NCI-H1105 treated with DMSO at 0.1 percent for 48 hours (cell line): ENCODE results near the gene TIAM1.

Source experiments
- DNase-seq: peaks from one replicate; lab custom pipeline; 2025; lab: John Stamatoyannopoulos, UW

The TIAM1 gene

GRCh38 chr21:31282095-31282709 lies 61.9 kb downstream of the TIAM1 start:
- DNase-seq, result no peak

- DNase-seq, result no peak
These were observed 62.5 kb downstream of the TIAM1 start for GRCh38 chr21:31281561-31281960.

DNA sequence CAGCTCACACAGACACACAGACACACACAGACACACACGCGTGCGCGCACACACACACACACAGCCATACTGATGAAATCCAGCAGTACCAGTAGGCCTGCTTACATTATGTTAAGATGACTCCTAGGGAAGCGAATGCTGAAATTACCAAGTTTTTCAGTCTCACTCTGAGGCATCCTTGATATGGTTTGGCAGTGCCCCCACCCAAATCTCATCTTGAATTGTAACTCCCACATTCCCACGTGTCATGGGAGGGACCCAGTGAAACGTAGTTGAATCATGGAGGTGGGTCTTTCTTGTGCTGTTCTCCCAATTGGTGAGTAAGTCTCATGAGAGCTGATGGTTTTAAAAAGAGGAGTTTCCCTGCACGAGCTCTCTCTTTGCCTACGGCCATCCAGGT lies 64.1 kb downstream of the TIAM1 start:
- no peak for DNase-seq

GRCh38 chr21:31279214-31279613 lies 64.8 kb downstream of the TIAM1 start:
- DNase-seq, result no peak

DNA sequence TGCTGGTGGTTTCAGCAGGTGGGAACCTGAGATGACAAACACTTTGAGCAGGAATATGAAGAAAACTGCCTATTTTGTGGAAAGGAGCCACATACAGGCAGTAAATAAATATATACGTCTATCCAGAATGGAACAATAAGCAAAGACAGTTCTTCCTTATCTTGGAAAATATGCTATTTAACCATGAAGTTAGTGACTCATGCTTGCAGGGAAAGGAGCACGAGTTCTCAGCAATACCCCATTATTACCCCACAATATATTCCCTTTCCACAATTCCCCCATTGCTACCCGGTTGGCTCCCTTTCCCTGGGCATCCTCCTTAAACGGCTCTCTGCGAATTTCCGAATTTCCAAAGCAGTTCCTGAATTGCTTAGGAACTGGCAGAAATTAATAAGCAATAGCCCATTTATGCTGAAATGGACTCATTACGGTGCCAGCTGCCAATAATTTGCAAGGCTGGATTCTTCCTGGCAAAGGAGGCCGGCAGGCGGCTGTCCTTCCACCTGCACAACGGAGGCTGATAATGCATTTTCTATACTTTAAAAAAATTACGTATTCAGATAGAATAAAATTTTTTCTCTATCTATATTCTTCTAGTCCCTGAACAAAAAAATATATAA lies 65.4 kb downstream of the TIAM1 start:
- no peak for DNase-seq

GRCh38 chr21:31276663-31277062 lies 67.4 kb downstream of the TIAM1 start:
- DNase-seq, result no peak

DNA sequence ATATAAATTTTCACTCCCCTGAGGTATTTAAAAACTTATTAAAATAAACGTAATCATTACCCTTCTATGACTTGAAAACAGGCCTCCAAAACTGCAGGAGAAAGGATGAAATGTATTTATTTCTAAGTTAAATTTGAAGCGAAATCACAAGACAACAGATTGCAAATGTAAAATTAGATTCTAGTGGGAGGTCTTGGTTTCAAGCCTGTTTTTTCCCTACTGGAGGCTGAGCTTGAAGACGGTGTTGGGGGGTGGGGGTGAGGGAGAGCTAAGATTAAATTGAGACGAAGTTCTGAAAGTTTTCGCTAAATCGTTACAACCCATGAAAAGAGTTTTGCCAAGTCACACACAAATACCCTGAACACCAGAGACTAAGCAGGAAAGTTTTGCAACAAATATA lies 68.2 kb downstream of the TIAM1 start:
- no peak for DNase-seq

- no peak for DNase-seq
These were observed 70.8 kb downstream of the TIAM1 start for GRCh38 chr21:31273278-31273677.

GRCh38 chr21:31268090-31268489 lies 76.0 kb downstream of the TIAM1 start:
- DNase-seq, result no peak

DNA sequence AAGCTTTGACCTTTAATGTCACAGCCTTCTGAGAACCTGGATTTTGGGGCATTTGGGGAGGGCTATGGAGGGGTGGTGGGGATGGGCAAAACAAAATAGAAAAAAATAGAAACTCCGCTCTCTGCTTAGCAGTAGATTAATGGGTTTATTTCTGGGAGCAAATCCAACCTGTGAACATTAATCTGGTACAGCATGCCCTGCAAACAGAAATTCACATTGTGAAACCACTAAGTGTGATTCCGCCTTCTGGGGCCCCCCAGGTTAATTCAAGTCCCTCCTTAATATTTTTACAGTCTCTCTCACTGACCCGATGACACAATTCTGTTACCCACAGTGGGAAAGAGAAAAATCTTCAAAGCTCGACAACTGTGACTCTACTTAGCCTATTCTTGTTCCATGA lies 76.4 kb downstream of the TIAM1 start:
- DNase-seq, result no peak

GRCh38 chr21:31266241-31266640 lies 77.8 kb downstream of the TIAM1 start:
- no peak for DNase-seq

DNA sequence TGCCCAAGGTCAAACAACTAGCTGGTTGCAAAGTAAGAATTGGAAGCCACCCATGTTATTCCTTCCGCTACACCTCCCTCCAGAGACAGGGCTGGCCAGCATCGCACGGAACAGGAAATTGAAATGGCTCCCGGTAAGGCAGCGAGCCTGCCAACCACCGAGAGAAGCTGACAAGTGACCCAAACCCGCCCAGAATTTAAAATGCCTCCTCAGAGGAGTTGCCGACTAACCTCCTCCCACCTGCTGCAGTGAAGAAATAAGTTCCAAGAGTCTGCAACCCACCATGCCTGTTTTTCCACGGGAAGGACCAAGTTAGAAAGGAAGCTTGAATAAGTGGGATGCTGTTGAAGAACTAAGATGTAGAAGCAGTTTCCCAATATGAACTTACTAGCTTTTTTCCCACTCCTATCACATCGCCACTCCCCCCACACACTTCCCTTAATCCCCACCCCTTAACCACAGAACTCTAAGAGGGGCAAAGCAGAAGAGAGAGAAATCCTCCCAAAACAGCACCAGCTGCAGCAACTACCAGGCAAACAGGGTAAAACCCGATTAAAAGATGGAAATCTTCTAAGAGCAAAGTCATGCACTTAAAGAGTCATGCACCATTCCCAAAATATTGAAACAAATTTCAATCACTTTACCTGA lies 78.6 kb downstream of the TIAM1 start:
- no peak for DNase-seq

- no peak for DNase-seq
These were observed 79.5 kb downstream of the TIAM1 start for GRCh38 chr21:31264574-31264973.

GRCh38 chr21:31262728-31263127 lies 81.3 kb downstream of the TIAM1 start:
- no peak for DNase-seq

- no peak for DNase-seq
These were observed 82.3 kb downstream of the TIAM1 start for GRCh38 chr21:31261759-31262158.

DNA sequence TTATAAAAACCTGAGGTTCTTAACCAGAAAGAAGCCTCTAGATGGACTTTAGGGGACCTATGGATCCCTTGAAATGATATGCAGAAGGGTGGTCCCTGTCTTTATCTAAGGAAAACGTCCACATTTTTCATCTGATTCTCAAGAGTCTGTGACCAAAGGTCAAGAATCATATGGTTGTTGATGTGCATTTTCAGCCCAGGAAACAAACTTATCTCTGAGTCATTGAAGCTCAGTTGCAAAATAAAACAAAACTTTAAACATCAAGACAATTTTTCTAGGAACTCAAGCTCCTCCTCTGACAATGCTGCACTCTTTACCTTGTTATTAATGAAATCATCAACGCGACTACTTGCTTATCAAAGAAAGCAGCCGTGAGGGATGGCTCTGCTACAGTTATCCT lies 83.3 kb downstream of the TIAM1 start:
- no peak for DNase-seq

DNA sequence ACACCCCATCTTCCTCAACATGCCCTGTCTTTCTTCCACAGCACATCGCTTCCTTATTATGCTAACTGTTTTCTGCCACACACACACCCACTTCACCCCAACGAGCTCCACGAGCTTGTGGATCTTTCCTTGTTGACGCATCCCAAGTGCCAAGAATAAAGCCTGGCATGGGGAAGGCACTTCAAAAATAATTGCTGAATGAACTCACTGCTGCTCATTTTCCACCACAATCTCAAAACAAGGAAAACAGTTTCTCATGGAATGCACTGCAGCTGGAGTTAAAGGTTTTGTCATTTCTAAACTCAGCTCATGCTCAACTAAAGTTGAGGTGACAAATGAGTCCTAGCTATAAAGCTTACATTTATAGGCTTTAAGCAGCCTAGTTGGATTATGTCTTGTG lies 86.0 kb downstream of the TIAM1 start:
- DNase-seq, result no peak

DNA sequence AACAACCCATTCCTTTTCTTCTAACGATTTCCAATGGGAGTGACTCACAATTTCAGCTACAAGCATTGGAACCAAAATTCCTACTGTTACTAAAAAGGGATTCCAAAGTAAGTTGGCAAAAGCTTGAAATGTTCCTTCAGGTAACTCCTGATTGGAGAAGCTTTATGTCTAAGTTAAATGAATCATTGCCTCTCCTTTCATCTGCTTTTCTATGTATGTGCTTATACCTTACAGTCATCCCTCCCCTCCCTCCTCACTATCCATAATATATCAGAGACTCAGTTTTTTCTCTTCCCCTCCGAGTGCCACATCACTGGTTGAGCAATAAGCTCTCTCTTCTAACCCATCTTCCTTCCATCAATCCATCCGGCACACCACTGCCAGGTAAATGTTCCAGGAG lies 86.8 kb downstream of the TIAM1 start:
- no peak for DNase-seq

DNA sequence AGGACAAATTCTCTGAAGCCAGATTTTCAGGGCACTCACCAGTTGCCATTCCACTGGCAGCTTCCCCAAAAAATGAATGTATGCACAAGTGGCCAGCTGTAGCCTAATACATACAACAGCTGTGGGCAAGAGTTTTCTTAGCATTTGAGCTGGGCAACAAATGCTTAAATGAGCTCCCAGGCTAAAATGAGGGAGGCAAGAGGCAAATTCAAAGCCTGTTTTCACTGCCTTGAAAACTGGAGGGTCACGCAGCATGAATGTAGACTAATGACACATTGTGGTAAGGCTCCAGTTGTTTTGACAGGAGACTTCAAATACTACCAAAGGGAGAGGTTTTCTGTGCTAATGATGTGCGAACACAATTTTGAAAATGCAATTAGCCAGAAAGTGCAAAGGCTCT lies 88.2 kb downstream of the TIAM1 start:
- no peak for DNase-seq

- DNase-seq, result no peak
These were observed 89.0 kb downstream of the TIAM1 start for GRCh38 chr21:31255036-31255435.

DNA sequence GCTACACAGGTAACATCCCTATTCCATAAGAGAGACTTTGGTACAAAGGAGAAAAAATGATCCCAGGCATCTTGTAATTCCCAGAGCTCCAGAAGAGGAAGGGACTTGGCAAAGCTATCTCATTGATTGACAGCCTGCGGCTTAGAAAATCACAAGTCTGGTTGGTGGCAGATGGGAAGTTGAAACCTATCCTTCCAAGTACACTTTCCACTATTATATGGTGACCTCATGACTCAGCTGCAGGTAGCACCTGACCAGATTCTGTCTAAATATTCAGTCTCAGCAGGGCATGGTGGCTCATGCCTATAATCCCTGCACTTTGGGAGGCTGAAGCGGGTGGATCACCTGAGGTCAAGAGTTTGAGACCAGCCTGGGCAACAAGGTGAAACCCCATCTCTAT lies 89.9 kb downstream of the TIAM1 start:
- no peak for DNase-seq

DNA sequence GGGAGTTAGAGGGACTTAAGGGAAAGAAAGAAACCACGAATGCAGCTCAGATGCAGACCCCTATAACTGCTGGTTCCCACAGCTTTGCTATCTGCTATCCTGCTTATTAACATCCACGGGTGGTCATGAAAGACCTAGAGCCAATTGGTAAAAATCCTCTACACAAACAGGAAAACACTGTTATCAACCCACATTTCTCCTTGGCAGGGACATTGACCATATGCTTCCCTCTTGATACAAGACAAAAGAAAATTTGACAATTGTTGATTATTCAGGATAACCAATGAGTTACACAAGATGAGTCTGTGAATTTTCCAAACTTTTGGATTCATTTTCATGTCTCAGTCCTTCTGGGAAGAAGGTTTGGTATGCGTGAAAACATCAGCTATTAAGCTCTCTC lies 90.4 kb downstream of the TIAM1 start:
- no peak for DNase-seq

- no peak for DNase-seq
These were observed 91.5 kb downstream of the TIAM1 start for GRCh38 chr21:31252611-31253010.

DNA sequence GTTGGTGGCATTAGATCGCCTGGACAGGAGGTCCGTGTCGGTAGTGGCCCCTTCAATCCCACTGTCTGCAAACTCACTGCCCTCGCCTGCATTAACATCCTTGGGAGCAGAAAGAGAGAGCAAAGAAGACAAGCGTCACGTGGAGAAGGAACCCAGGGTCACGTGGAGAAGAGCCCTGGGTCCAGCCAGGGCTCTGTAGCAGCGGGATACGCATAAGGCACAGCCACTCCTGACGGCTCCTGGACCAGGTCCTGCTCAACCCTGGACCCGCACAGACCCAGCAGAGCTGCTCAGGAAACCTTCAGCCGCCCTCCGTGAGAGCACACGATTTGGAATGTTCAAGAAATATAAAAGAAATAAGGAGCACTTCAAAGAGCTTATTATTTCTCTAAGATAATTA lies 92.0 kb downstream of the TIAM1 start:
- no peak for DNase-seq
